Measurements from ENCODE around the gene FN1.
A peak's percentile ranks its signal among the peaks of the same experiment; 100 is the strongest.
"Not testable (repeated sequence)": the region's sequence is repeated elsewhere in the genome, so short reads cannot be mapped to it uniquely, and the experiment has no call there.

Gene FN1

DNA sequence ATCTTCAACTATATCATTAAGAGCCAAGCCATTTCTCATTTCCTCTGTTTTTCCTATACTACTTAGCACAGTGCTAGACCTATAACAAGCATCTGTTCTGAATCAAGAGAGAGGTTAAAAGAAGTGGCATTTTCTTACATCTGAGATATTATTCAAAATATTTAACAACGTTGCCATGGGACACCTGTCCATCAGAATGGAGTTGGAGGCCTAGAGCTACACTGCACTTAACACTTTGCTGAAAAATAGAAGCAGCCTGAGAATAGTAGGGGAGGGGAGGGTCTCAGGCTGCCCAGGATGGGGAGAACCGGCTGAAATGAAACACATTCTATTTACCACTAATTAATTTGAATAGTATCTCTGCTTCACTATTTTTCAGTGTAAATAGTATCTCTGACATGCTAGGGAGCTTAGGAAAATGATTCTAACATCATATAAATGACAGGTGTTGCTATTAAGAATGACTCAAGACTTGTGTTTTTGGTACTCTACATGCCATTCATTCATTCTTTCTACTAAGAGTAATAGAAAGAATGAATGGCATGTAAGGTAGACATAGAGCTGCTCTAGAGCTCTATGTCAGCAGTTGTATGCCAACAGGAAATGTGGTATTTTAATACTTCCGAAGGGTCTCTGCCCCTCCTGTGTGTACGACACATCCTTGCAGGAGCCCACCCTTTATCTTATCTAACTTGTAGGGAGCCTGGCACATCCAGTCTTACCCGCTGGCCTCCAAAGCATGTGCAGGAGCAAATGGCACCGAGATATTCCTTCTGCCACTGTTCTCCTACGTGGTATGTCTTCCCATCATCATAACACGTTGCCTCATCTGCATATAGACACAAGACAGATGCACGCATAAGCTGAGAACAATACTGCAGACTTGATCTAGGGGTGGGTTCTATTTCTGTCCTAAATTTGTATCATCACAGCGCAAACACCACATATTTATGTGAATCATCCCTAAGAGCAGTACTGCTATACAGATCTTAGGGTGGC is 71.4 kb downstream of the FN1 start:
- DNase-seq, result peak; percentile 18

DNA sequence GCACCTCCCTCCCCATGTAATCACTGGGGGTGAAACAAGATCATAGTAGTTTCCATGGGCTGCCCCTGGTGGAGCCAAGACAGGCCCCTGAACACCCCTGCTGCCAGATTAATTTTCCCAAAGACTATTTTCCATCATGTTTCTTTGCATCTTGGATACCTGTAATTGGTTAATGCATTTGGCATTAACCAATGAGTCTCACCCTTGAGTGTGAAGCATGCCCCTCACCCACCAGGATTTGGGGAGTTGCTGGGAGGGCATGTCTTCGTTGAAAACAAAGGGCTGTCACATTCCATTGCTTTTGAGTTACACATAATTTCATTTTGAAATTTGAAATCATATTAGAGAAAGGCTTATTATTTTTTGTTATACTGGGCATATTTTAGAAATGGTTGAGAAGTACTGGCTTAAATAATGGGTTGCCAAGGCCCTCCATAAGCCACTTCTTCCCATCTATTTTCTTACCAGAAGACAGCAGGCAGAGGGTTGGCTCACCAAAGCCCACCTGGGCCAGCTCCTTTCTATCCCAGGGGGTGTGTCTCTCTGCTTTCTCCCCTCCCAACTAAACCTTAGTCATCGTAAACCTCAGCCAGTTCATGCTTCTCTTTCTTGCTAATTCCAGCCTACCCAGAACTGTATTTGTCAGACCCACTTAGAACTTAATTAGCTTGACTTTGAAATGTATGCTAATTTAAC is 72.3 kb downstream of the FN1 start:
- no peak for DNase-seq

GRCh38 chr2:215363039-215363438 is 72.8 kb downstream of the FN1 start:
- no peak for DNase-seq

GRCh38 chr2:215362562-215362904 is 73.3 kb downstream of the FN1 start:
- DNase-seq, result no peak

- no peak for DNase-seq
Measured at GRCh38 chr2:215361876-215362561, 73.8 kb downstream of the FN1 start.

- DNase-seq, result no peak
Measured at GRCh38 chr2:215361211-215361875, 74.5 kb downstream of the FN1 start.

DNA sequence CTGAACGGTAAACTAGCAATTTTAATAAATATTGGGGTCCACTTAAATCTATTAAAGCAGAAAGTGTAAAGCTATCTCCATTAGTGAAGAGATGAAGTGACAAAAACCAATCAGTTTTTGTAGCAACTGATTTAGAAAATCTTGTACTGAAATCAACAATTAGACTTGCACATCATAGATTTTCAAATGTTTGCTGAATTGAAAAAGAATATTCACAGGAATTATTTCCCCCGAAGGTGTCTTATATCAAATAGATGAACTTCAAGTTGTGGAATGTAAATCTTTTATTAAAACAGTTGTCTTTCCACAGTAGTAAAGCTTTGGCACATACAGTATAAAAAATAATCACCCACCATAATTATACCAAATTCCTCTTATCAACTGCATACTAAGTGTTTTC is 75.3 kb downstream of the FN1 start:
- DNase-seq, result no peak

- not testable (repeated sequence) for DNase-seq
Measured at GRCh38 chr2:215360059-215360458, 75.8 kb downstream of the FN1 start.

GRCh38 chr2:215359576-215359922 is 76.3 kb downstream of the FN1 start:
- DNase-seq, result no peak

DNA sequence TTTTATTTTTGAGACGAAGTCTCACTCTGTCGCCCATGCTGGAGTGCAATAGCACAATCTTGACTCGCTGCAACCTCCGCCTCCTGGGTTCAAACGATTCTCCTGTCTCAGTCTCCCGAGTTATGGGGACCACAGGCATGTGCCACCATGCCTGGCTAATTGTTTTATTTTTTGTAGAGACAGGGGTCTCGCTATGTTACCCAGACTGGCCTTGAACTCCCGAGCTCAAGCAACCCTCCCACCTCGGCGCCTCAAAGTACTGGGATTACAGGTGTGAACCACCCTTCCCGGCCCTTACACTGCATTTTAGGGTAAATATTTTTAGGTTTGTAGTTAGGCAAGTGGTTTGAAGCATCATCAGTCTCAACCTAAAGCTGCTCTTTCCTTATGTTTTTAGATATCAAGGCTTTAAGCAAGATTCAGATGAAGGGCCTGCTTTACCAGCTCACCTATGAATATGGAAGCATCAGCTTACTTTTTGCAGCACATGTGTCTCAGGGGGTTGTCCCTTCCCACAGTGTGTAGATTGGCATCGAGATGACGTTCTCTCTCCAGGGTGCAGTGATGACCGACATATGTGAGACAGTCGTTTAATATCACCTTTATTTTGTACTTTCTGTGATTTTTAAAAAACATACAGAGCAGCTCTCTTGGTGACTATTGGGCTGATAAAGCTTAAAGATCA is 76.8 kb downstream of the FN1 start:
- DNase-seq, result no peak

DNA sequence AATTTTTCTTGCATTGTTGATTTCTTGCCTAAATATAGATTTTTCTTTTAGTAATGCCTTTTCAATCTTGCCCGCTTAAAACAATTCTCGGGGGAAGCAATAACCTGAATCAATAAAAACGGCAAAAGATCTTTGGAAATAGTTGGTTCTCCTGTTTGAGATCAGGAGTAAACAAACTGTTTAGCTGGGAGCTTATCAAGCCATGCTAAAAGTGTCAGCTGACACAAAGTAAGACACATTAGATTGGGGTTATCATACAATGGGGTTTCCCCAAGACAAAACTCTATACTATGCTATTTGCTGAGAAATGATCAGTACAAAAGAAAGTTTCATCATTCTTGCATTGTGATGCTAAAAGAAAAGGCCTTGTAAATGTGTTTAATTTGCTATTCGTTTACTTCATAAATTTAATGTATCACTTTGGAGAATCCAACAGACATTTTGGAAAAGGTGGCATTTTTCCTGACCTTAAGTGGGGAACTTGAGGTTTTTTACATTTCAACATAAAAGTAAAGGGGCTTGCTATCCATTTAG is 77.5 kb downstream of the FN1 start:
- DNase-seq, result no peak

DNA sequence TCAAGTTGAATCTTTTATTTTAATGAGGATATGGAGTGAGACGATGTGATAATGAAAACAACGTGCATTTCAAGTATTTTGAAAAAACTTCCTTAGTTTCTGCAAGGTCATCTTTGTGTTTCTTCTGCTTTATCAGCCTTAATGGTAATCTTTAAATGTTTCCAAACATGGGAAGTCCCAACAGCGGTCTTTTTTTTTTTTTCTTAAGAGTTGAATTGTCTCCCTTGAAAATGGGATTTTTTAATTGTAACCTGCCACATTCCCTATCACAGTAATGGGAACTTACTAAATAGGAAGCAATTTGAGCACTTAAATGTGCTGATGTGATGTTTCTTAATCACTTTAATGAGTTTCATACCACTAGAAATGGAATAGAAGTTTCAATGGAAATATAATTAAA is 78.2 kb downstream of the FN1 start:
- DNase-seq, result no peak

- DNase-seq, result no peak
Measured at GRCh38 chr2:215356948-215357461, 78.9 kb downstream of the FN1 start.

GRCh38 chr2:215356334-215356947 is 79.4 kb downstream of the FN1 start:
- DNase-seq, result no peak

DNA sequence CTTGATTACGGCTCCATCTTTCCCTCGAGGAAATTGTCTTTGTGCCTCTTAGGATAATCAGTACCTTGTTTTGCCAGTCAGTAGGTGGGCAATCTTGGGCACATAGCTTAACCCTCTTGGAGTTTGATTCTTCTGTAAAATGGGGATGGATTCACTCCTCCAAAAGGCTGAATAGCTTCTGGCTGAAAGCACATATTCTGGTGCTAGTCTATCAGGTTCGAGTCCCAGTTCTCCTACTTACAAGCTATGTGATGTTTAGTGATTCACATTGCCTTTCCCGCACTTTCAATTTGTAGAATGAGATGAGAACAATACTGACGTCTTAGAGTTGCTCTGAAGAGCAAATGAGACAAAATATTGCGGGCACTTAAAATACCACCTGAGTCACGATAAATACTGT is 80.1 kb downstream of the FN1 start:
- DNase-seq, result no peak

DNA sequence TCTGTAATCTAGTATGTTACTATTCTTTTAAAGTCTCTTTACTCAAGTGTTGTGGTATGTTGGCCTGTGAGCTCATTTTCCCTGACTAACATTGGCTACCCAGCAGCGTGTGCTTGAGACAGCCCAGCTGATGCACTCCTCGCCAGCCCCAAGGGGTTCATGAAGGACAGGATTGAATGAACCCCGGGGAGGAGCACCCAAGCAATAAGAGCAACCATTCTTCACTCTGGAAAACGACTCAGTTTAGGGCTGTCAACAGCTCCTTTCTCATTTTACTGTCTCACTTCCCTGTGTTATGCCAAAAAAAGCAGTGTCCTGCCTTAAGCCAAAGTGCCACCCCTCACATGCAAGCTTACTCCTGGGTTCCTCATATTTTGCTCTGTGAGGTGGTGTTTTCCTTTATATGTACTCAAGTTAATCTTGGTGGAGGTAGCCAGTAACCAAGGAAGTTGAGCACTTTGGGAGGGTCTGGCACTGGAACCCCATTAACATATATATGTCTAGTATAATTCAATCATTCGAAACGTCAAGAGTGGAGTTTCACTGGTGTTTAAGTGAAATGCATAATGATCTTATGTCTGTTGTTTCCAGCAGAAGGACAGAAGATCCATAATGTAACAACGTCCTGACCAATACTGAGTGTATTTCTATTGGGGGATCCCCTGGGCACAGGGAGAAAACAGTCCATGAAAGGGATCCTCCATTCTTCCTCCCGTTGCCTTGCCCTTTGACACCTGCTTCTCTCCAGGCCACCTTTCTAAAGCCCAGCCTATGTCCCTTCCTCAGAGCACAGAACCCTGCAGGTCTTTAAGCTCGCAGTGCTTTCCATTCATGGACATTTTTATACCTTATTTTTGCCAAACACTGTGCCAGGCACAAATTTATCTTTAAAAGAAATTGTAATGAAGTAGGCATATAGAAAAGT is 80.8 kb downstream of the FN1 start:
- no peak for DNase-seq

DNA sequence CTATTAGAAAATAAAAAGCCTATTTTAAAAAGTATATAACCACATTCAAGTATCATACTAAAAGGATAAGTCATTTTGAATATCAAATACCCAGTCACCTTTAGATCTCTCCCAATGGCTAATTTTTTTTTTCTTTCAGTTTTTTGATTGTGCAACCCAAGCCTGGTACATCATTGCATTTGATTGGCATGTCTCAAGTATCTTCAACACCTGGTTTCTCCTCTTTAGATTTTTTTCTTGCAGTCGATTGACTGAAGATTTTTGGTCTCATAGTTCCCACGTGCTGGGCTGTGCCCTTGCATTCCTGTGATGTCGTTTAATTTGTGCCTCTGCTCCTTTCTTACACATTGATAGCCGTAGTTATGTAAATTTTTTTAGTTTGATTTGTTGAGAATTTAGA is 83.3 kb downstream of the FN1 start:
- DNase-seq, result peak; percentile 21

- no peak for DNase-seq
Measured at GRCh38 chr2:215347878-215348277, 88.0 kb downstream of the FN1 start.

GRCh38 chr2:215338883-215339679 is 96.8 kb downstream of the FN1 start:
- DNase-seq, result no peak
